ENCODE results near the gene POLE. TPM values are rescaled to one million over a fixed set of nuclear protein-coding genes. Genes with fewer than 3 reads are reported as not detected.

POLE gene
- total RNA-seq, 1 experiment from 2014 or later: 147 TPM

GRCh38 chr12:132579744-132580143 lies 107.4 kb downstream of the POLE start:
- Mint-ChIP-seq H3K4me3 (no peak overlapping the region), H3K4me1 (peaks cover 4 to 8% of the 10 kb centered on the region in 2 experiments), H3K36me3 (ENCODE audit: insufficient read depth in 1 of 3, low read depth in 3 of 3) (peaks cover 15 to 46% (median 38%) of the 10 kb centered on the region in 3 experiments; a peak in 6 of 7 replicates), H3K27ac (no peak overlapping the region), H3K27me3 (ENCODE audit: low read depth) (peaks cover 54% of the 10 kb centered on the region), H3K9me3 (no peaks in the 10 kb centered on the region)
- no peak overlapping the region for H2BK20ac ChIP-seq (ENCODE audit: low read depth, low read length, poor library complexity, severe bottlenecking)
- no peaks in the 10 kb centered on the region for H3K9me3 ChIP-seq (ENCODE audit: control insufficient read depth, low read depth, low read length)
- no peak overlapping the region for H3K18ac ChIP-seq (ENCODE audit: insufficient read length, low read depth, low read length)
- H4K8ac ChIP-seq (replicated peaks; ENCODE audit: insufficient read length, low read depth, low read length): no peak overlapping the region
- H2BK15ac ChIP-seq (ENCODE audit: low read depth, low read length): no peak overlapping the region
- H3T11ph ChIP-seq (ENCODE audit: low read length): no peak overlapping the region
- no peak overlapping the region for H4K91ac ChIP-seq (ENCODE audit: insufficient read length, low read depth, low read length)
- no peak overlapping the region for H3K4ac ChIP-seq (ENCODE audit: low read depth, low read length)
- H3K23me2 ChIP-seq (ENCODE audit: insufficient read length, low read depth, low read length, poor library complexity, severe bottlenecking): peaks cover 16% of the 10 kb centered on the region
- no peaks in the 10 kb centered on the region for H3K79me1 ChIP-seq (ENCODE audit: insufficient read depth, low read depth, low read length, poor library complexity, severe bottlenecking)
- no peak overlapping the region for H3K56ac ChIP-seq (ENCODE audit: insufficient read length, low read depth, low read length)
- peaks cover 6% of the 10 kb centered on the region; the same call in 1 of the 2 replicates for H3K27me3 ChIP-seq (ENCODE audit: insufficient read depth, low read length)
- H2BK5ac ChIP-seq (ENCODE audit: insufficient read length, low read length): no peak overlapping the region
- H3K9ac ChIP-seq (ENCODE audit: extremely low read depth, insufficient read length, low read length): no peak overlapping the region
- TF ChIP-seq, protein P1, sequence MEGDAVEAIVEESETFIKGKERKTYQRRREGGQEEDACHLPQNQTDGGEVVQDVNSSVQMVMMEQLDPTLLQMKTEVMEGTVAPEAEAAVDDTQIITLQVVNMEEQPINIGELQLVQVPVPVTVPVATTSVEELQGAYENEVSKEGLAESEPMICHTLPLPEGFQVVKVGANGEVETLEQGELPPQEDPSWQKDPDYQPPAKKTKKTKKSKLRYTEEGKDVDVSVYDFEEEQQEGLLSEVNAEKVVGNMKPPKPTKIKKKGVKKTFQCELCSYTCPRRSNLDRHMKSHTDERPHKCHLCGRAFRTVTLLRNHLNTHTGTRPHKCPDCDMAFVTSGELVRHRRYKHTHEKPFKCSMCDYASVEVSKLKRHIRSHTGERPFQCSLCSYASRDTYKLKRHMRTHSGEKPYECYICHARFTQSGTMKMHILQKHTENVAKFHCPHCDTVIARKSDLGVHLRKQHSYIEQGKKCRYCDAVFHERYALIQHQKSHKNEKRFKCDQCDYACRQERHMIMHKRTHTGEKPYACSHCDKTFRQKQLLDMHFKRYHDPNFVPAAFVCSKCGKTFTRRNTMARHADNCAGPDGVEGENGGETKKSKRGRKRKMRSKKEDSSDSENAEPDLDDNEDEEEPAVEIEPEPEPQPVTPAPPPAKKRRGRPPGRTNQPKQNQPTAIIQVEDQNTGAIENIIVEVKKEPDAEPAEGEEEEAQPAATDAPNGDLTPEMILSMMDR (conservative IDR thresholded peaks at IDR 0.05): no peak
- H4K5ac ChIP-seq (ENCODE audit: insufficient read length, low read depth, low read length): no peak overlapping the region
- H3K23ac ChIP-seq (ENCODE audit: insufficient read length, low read depth, low read length): no peak overlapping the region
- H3K27ac ChIP-seq (ENCODE audit: insufficient read length, low read depth, low read length): no peak overlapping the region
- H2BK120ac ChIP-seq (ENCODE audit: low read depth, low read length, poor library complexity, severe bottlenecking): no peak overlapping the region
- H2AFZ ChIP-seq (ENCODE audit: low read length): no peak overlapping the region
- no peak overlapping the region for H3K4me2 ChIP-seq (ENCODE audit: insufficient read depth, insufficient read length, low read length)
- no peak for DNase-seq
- H2BK12ac ChIP-seq (ENCODE audit: insufficient read length, low read depth, low read length): no peak overlapping the region
- peaks cover 2% of the 10 kb centered on the region for H4K20me1 ChIP-seq (ENCODE audit: control insufficient read depth, insufficient read depth, insufficient read length)
- no peaks in the 10 kb centered on the region for H3K4me1 ChIP-seq (ENCODE audit: insufficient read depth, low read length)
- no CpG with 5 or more reads among the region's 12 CpGs for WGBS (ENCODE audit: extremely low coverage, insufficient read length, low lambda C conversion rate)
- no peak overlapping the region for H2AK5ac ChIP-seq (ENCODE audit: insufficient read length, low read length)
- no peaks in the 10 kb centered on the region for H3K79me2 ChIP-seq (ENCODE audit: insufficient read depth, low read length)
- H3K14ac ChIP-seq (ENCODE audit: insufficient read depth, low read length): no peak overlapping the region

Measured in H9 (cell line).